ENCODE results near the gene PIP4K2C. TPM values are rescaled to one million over a fixed set of nuclear protein-coding genes. Genes with fewer than 3 reads are reported as not detected.

Gene PIP4K2C
- total RNA-seq, result 10 to 100 TPM; 21.7 to 38.7 (median 33.1) TPM

GRCh38 chr12:57590864-57591781 lies at the start of gene PIP4K2C:
PIP4K2C (plus strand) TSS chr12:57591192; CDS start chr12:57591290, 98 bp downstream.
- Histone ChIP-seq H3K4me3 (peak within 1 kb of the TSS; percentile 53 to 96), H3K9me3 (no peaks in the 10 kb centered on the region), H3K27me3 (no peaks in the 10 kb centered on the region), H3K4me1 (peaks cover 0 to 31% (median 6%) of the 10 kb centered on the region in 3 donors), H3K36me3 (peaks cover 0 to 24% of the 10 kb centered on the region in 2 donors), H3K27ac (peak within 1 kb of the TSS; percentile 8 to 87 (median 84))
- 0 to 3% methylated on average over 4 to 13 of the region's 69 CpGs for WGBS, 2 donors (ENCODE audit: low coverage in 1 of 2)
- peak; percentile 39 to 49 for TF ChIP-seq POLR2A (IDR thresholded peaks at IDR 0.05)
- TF ChIP-seq, protein P1, sequence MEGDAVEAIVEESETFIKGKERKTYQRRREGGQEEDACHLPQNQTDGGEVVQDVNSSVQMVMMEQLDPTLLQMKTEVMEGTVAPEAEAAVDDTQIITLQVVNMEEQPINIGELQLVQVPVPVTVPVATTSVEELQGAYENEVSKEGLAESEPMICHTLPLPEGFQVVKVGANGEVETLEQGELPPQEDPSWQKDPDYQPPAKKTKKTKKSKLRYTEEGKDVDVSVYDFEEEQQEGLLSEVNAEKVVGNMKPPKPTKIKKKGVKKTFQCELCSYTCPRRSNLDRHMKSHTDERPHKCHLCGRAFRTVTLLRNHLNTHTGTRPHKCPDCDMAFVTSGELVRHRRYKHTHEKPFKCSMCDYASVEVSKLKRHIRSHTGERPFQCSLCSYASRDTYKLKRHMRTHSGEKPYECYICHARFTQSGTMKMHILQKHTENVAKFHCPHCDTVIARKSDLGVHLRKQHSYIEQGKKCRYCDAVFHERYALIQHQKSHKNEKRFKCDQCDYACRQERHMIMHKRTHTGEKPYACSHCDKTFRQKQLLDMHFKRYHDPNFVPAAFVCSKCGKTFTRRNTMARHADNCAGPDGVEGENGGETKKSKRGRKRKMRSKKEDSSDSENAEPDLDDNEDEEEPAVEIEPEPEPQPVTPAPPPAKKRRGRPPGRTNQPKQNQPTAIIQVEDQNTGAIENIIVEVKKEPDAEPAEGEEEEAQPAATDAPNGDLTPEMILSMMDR (IDR thresholded peaks at IDR 0.05), result no peak
- peak; percentile 93 for ATAC-seq

GRCh38 chr12:57541717-57542116 lies 49.3 kb upstream of the PIP4K2C start:
- Histone ChIP-seq H3K4me3 (no peak overlapping the region), H3K4me1 (peaks cover 3 to 34% (median 11%) of the 10 kb centered on the region in 3 donors), H3K27ac (no peak overlapping the region), H3K36me3 (peaks cover 0 to 50% of the 10 kb centered on the region in 2 donors), H3K27me3 (no peaks in the 10 kb centered on the region), H3K9me3 (no peaks in the 10 kb centered on the region)
- no peak for ATAC-seq
- TF ChIP-seq EP300 (IDR thresholded peaks at IDR 0.05) (no peak), POLR2A (IDR thresholded peaks at IDR 0.05) (no peak), POLR2AphosphoS5 (IDR thresholded peaks at IDR 0.05) (no peak)
- TF ChIP-seq, protein P1 (IDR thresholded peaks at IDR 0.05), result no peak
- WGBS, 2 donors (ENCODE audit: low coverage in 1 of 2), result 86 to 88% methylated on average over 1 to 2 of the region's 2 CpGs

GRCh38 chr12:57543581-57543980 lies 47.4 kb upstream of the PIP4K2C start:
- 100% methylated on average over 1 of the region's 2 CpGs; no CpG with 5 or more reads in 1 of the 2 donors for WGBS, 2 donors (ENCODE audit: low coverage in 1 of 2)
- Histone ChIP-seq H3K27me3 (peaks cover 5% of the 10 kb centered on the region), H3K4me1 (peaks cover 3 to 40% (median 11%) of the 10 kb centered on the region in 3 donors), H3K36me3 (peaks cover 0 to 37% of the 10 kb centered on the region in 2 donors), H3K4me3 (no peak overlapping the region), H3K27ac (no peak overlapping the region), H3K9me3 (no peaks in the 10 kb centered on the region)
- TF ChIP-seq POLR2AphosphoS5 (IDR thresholded peaks at IDR 0.05) (no peak), EP300 (IDR thresholded peaks at IDR 0.05) (no peak), POLR2A (IDR thresholded peaks at IDR 0.05) (no peak)
- TF ChIP-seq, protein P1 (IDR thresholded peaks at IDR 0.05), result no peak
- no peak for ATAC-seq

- peak overlapping the region; percentile 92 to 95 (median 94) for H3K27ac ChIP-seq
- peak overlapping the region; percentile 87 to 99 for H3K4me3 ChIP-seq
- ATAC-seq, result no peak
- H3K36me3 ChIP-seq, result peaks cover 0 to 19% of the 10 kb centered on the region in 2 donors
- no peaks in the 10 kb centered on the region for H3K9me3 ChIP-seq
- peaks cover 28% of the 10 kb centered on the region for H3K27me3 ChIP-seq
- TF ChIP-seq EP300 (IDR thresholded peaks at IDR 0.05) (no peak), POLR2A (IDR thresholded peaks at IDR 0.05) (no peak), POLR2AphosphoS5 (IDR thresholded peaks at IDR 0.05) (no peak)
- TF ChIP-seq, protein P1 (IDR thresholded peaks at IDR 0.05), result no peak
- H3K4me1 ChIP-seq, result peaks cover 3 to 55% (median 15%) of the 10 kb centered on the region in 3 donors
- 18 to 42% methylated on average over 5 to 6 of the region's 15 CpGs for WGBS, 2 donors (ENCODE audit: low coverage in 1 of 2)
Measured at GRCh38 chr12:57545809-57546437, 45.1 kb upstream of the PIP4K2C start.
